ENCODE data around the gene NSMCE4A. TPM values are rescaled to one million over a fixed set of nuclear protein-coding genes. Genes with fewer than 3 reads are reported as not detected.
A peak's percentile ranks its signal among the peaks of the same experiment; 100 is the strongest.

The NSMCE4A gene
- total RNA-seq, 1 donor from 2014 or later, result 17.6 TPM

- FAIRE-seq (no peak), DNase-seq (ENCODE audit: low read depth) (no peak)
- Histone ChIP-seq H3K36me3 (ENCODE audit: control insufficient read depth, insufficient read depth, low read length) (no peaks in the 10 kb centered on the region), H3K4me3 (ENCODE audit: low read depth, low read length) (no peak overlapping the region), H3K27me3 (ENCODE audit: control insufficient read depth, insufficient read depth, low read length) (peaks cover 2% of the 10 kb centered on the region)
- TF ChIP-seq CTCF (IDR thresholded peaks at IDR 0.05; ENCODE audit: insufficient read depth, low read length, severe bottlenecking), result no peak
These were observed 37.7 kb upstream of the NSMCE4A start for GRCh38 chr10:122012731-122013130.

GRCh38 chr10:122010405-122011050, 35.5 kb upstream of the NSMCE4A start:
- no peaks in the 10 kb centered on the region for H3K36me3 ChIP-seq (ENCODE audit: control insufficient read depth, insufficient read depth, low read length)
- DNase-seq (ENCODE audit: low read depth) (no peak), FAIRE-seq (no peak)
- H3K4me3 ChIP-seq (ENCODE audit: low read depth, low read length), result no peak overlapping the region
- no peak for TF ChIP-seq CTCF (IDR thresholded peaks at IDR 0.05; ENCODE audit: insufficient read depth, low read length, severe bottlenecking)
- H3K27me3 ChIP-seq (ENCODE audit: control insufficient read depth, insufficient read depth, low read length), result no peaks in the 10 kb centered on the region

- TF ChIP-seq CTCF (IDR thresholded peaks at IDR 0.05; ENCODE audit: insufficient read depth, low read length, severe bottlenecking), result no peak
- DNase-seq (ENCODE audit: low read depth) (no peak), FAIRE-seq (no peak)
- H3K27me3 ChIP-seq (ENCODE audit: control insufficient read depth, insufficient read depth, low read length), result no peaks in the 10 kb centered on the region
- no peak overlapping the region for H3K4me3 ChIP-seq (ENCODE audit: low read depth, low read length)
- H3K36me3 ChIP-seq (ENCODE audit: control insufficient read depth, insufficient read depth, low read length), result no peaks in the 10 kb centered on the region
These were observed 32.4 kb upstream of the NSMCE4A start for GRCh38 chr10:122007415-122007814.

GRCh38 chr10:122001698-122002097, 26.7 kb upstream of the NSMCE4A start:
- DNase-seq (ENCODE audit: low read depth) (no peak), FAIRE-seq (no peak)

GRCh38 chr10:121999301-121999700, 24.3 kb upstream of the NSMCE4A start:
- H3K36me3 ChIP-seq (ENCODE audit: control insufficient read depth, insufficient read depth, low read length), result no peaks in the 10 kb centered on the region
- H3K27me3 ChIP-seq (ENCODE audit: control insufficient read depth, insufficient read depth, low read length), result no peaks in the 10 kb centered on the region
- FAIRE-seq, result peak; percentile 76
- TF ChIP-seq CTCF (IDR thresholded peaks at IDR 0.05; ENCODE audit: insufficient read depth, low read length, severe bottlenecking), result no peak
- DNase-seq (ENCODE audit: low read depth), result no peak
- H3K4me3 ChIP-seq (ENCODE audit: low read depth, low read length), result no peak overlapping the region

More at GRCh38 chr10:122001698-122002097, 26.7 kb upstream of the NSMCE4A start:
- H3K4me3 ChIP-seq (ENCODE audit: low read depth, low read length), result no peak overlapping the region
- no peak for TF ChIP-seq CTCF (IDR thresholded peaks at IDR 0.05; ENCODE audit: insufficient read depth, low read length, severe bottlenecking)
- H3K27me3 ChIP-seq (ENCODE audit: control insufficient read depth, insufficient read depth, low read length), result no peaks in the 10 kb centered on the region
- no peaks in the 10 kb centered on the region for H3K36me3 ChIP-seq (ENCODE audit: control insufficient read depth, insufficient read depth, low read length)

- DNase-seq (ENCODE audit: low read depth) (no peak), FAIRE-seq (no peak)
- Histone ChIP-seq H3K27me3 (ENCODE audit: control insufficient read depth, insufficient read depth, low read length) (no peaks in the 10 kb centered on the region), H3K36me3 (ENCODE audit: control insufficient read depth, insufficient read depth, low read length) (no peaks in the 10 kb centered on the region), H3K4me3 (ENCODE audit: low read depth, low read length) (no peak overlapping the region)
- no peak for TF ChIP-seq CTCF (IDR thresholded peaks at IDR 0.05; ENCODE audit: insufficient read depth, low read length, severe bottlenecking)
These were observed 23.4 kb upstream of the NSMCE4A start for GRCh38 chr10:121998462-121998861.

Data from bronchial epithelial cell (primary cell).